Inferior parietal cortex (tissue), 1 donor: ENCODE results near the gene P2RY14.
A peak's percentile ranks its signal among the peaks of the same experiment; 100 is the strongest.

Experiments
- DNase-seq: peaks from one replicate; pipeline ENCODE4 v3.0.0-alpha.2; 2016; ENCODE audit errors: extremely low spot score

Gene P2RY14

DNA sequence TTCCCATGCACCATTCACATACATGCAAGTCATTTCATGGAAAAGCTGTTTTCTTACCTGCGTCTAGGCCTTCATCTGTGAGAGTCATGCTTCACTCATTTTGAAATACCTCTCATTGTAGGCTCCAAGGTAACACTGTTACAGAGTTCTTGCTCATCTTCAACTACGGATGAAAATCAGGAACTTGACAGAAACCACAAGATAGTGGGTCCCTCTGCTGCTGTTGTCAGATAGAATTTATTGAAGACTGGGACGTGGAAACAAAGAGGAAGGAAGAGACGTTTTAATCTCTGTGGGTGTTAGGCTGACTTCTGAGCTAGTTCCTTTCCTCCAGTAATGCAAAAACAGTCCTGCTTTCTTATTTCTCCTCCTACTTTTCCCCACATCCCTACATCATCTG is at the start of gene P2RY14:
P2RY14 (minus strand) TSS at position 313 of the 400 bp plus-strand sequence. CDS start 64,226 bp downstream, outside the sequence.
- no peak for DNase-seq

GRCh38 chr3:151327571-151328198 is 49.3 kb upstream of the P2RY14 start:
- DNase-seq, result peak; percentile 36

GRCh38 chr3:151322511-151322910 is 44.2 kb upstream of the P2RY14 start:
- DNase-seq, result no peak

- no peak for DNase-seq
These were observed 43.2 kb upstream of the P2RY14 start for GRCh38 chr3:151321526-151321925.

DNA sequence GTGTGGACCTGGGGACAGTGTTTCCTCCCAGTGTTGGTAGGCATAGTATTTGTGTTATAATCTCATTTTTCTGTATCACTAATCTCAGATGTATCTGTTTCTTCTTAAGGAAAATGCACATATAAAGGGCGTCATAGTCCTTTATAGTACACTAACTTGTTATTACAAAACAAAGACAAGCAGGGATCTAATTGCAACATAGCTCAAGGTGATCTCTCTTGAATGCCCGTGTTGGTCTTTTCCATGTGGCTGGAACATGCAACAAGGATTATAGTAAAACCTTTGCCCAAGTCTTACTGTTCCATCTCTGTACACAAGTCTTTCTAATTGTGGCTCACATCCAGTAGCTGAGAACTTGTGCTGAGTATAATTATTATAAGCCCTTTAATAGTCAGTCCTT is 41.8 kb upstream of the P2RY14 start:
- DNase-seq, result no peak

DNA sequence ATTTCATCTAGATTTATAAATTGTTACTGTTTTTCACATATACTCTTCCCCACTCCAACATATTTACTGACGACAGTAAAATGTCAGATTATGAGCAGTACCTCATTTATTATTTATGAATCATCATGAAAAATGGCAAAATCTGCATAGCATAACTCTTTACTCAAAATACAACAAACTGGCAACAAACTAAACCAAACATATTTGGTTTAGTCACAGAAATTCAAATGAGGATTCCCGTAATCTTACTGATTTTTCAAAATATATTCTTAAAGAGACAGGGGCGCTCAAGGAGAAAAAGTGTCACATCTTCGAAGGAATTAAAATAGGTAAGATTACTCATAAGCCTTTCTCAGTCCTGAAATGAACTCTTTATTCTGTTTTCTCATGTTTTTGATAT is 41.3 kb upstream of the P2RY14 start:
- DNase-seq, result no peak

- no peak for DNase-seq
These were observed 40.6 kb upstream of the P2RY14 start for GRCh38 chr3:151318991-151319390.

- no peak for DNase-seq
These were observed 40.0 kb upstream of the P2RY14 start for GRCh38 chr3:151318313-151318712.

DNA sequence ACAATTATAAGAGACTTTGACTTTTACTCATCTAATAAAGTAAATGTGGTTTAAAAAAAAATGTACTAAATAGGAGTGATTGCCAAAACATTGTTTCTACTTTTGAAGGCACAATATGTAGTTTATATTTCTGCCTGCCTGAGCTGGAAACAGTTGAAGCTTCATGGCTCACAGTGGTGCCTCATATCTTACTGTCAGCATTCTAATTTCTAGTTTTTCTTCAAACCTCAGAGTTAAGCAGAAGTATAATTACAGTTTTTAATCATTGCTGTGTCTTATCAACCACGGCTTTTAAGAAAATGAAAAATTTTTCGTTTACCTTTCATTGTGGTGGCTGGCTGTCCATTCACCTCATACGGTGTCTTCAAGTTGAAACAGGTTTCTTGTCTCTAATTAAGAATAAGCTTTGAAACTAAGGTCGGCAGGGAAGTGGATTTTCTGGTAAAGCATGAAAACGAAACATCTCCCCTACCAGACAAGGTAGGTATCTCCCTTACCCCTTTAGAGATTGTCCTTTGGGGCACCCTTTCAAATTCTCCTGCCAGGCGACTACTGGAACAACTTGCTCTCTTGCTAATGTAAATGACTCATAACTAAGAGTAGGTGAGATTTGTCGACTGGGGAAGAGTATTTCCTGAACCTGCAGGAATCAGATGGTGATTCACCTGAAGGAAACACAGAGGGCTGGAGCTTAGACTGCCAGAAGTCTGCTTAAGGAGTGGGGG is 38.1 kb upstream of the P2RY14 start, which contains the start of gene GPR87:
GPR87 (minus strand) TSS at position 554 of the 725 bp plus-strand sequence. CDS start 16,720 bp downstream, outside the sequence.
- DNase-seq, result no peak

DNA sequence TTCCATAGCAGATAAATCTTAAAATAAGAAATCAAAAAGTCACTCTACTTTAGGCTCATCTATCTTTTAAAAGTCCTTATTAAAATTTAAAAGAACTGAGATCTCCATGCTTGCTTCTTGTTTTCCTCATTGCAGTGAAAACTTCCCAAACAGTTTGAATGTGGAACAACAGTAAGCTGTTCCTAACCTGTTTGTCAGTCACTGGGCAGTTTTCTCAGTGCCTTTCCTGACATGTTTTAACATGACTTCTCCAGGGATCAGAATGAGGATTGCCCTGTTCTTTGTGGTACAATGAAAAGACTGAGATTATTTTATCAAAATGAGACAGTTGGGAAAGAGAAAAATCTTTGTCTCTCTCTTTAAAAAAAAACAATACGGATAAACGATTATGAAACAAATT is 37.5 kb upstream of the P2RY14 start:
- no peak for DNase-seq

- DNase-seq, result no peak
These were observed 36.8 kb upstream of the P2RY14 start for GRCh38 chr3:151315136-151315535.

DNA sequence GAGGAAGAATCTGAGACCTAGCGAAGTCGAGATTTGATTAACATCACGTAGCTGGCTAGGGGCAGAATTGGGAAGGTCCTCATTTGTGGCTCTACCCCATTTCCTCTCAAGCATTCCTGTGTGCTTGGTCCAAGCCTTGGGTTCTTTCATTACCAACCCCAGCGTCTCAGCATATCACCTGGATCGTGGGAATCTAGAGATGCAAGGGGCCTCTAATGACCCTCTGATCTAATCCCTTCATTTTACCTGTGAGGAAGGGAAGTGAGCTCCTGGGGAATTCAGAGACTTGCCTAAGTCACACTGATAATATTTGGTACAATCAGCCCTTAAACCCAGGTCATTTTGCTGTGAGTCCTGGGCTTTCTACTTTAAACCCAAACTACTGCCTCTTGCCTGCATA is 36.3 kb upstream of the P2RY14 start:
- no peak for DNase-seq

GRCh38 chr3:151314137-151314536 is 35.8 kb upstream of the P2RY14 start:
- DNase-seq, result no peak

- DNase-seq, result no peak
These were observed 34.6 kb upstream of the P2RY14 start for GRCh38 chr3:151312972-151313371.

DNA sequence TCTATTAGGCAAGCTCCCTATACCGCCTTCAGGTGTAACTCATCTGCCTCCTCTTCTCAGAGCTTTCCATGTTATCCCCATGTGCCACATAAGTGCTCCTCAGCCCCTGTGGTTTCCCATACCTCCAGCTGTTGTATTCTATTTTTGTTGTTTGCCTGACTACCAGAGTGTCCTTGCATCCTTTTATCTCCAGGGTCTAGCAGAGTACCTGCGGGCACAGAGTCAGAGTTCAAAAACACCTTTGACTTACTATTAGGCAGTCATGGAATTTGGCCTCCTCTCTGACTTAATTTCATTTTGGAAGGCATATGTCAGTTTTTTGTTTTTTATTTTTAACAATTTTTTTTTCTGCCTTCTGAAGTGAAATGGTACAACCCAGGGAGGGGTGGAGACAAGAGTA is 31.2 kb upstream of the P2RY14 start:
- DNase-seq, result no peak

- DNase-seq, result no peak
These were observed 29.5 kb upstream of the P2RY14 start for GRCh38 chr3:151307583-151308488.

DNA sequence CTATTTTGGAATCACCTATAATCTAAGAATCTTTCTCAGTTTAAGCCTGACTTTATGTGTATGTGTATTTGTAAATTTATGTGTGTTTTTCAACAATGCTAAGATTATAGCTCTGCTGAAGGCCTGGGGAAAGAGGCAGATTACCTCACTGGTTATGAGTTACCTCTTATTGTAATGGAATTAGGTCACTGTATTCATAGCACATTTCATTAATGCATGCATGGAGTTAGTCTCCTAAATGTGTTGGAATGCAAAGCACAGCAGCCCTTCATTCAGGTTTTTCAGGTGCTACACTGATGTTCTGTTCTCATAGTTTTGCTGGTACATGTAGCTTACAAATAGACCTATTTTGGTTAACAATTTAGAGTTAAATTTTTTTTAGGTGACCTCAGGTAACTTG is 28.8 kb upstream of the P2RY14 start:
- DNase-seq, result no peak

- DNase-seq, result no peak
These were observed 27.9 kb upstream of the P2RY14 start for GRCh38 chr3:151306168-151306810.

DNA sequence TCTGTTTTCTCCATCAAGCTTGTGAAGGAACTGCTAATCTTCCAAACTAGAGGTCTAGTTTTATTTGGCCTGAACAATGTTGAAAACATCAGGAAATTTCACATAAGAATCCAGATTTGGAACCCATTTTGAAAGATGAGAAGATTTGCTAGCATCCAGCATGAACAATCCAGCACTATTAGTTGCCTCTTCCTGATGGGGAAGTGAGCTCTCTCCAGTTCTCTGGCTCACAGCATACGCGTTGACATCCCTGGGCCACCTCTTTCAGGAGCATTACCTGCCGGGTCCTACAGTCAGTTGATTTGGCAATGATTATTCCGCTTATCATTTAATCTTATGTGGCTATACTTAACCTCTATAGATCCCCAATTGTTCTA is 27.4 kb upstream of the P2RY14 start:
- no peak for DNase-seq

DNA sequence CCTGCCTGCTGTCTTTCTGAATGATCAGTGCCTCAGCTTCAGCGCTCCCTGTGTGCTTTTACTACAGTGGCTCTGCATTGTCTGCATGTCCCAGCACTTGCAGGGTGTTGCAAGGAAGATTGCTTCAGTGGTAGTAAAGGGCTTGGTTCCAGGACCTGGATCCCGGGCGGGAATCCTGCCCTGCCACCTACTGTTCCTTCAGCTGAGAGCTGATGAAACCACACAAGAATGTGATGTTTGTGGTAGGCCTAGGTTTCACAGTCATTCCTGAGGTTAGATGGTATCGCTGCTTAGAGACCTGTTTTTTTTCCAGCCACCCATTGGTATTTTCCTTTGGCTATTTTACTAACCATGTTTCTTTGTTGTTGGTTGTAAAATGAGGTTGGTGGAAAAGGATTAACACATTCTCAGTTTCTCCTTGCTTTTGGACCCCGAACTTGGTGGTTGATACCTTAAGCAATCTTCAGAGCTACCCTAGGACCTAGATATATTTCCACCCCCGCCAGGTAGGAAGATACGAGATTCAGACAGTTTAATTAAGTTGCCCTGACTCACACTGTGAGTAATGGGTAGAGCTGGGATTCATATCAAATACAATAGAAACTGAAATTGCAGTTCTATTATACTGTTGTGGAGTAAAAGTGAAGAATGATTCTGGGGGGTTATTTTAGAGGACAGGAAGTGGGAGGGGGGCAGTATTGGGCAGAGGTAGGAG is 26.9 kb upstream of the P2RY14 start:
- DNase-seq, result no peak

- DNase-seq, result no peak
These were observed 25.4 kb upstream of the P2RY14 start for GRCh38 chr3:151303751-151304150.
